Measurements from ENCODE around the gene GPC6.

The GPC6 gene

DNA sequence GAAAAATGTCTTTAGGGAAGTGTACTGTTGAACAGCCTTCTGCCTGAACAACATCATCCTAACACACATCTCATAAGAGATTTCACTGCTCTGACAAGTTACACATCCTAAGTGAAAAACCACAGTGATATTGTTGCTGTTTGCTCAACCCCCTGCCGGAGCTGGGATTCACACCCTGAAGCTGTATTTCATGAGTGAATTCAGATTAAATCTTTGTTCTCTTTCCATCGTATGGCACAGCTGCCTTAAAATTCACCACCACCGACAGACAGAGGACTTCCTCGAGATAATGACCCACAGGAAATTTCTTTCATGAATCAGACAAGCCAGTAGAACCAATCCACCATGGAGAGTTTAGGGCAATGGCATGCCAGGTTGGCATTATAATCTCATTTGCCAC lies 972.1 kb downstream of the GPC6 start:
- DNase-seq (ENCODE audit: extremely low spot score): no peak
- POLR2A ChIA-PET: no interaction called here
- TF ChIP-seq HDGF (IDR thresholded peaks at IDR 0.05; ENCODE audit: borderline replicate concordance): no peak
- CTCF ChIA-PET: no interaction called here

DNA sequence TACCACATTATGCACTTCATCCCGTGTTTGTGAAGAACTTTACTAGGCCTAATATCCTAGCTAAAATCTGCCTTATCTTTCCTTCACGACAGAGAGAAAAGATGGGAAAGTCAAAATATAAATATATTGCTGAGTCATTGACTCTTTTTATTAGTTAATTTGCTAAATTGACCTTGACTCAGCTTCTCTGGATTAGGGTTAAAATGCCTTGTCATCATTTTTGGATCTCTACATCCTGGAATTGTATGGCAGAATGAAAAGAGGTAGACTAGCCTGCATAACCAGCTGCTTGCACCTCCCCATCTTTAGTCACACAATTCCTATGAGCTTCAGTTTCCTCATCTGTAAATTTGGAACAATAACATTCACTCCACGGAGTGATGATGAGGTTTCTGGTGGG lies 972.5 kb downstream of the GPC6 start:
- no peak for DNase-seq (ENCODE audit: extremely low spot score)
- POLR2A ChIA-PET: no interaction called here
- no peak for TF ChIP-seq FOXA1 (IDR thresholded peaks at IDR 0.05)
- TF ChIP-seq TARDBP (IDR thresholded peaks at IDR 0.05): no peak
- TF ChIP-seq FOXK2 (IDR thresholded peaks at IDR 0.05): no peak
- TF ChIP-seq CTBP1 (IDR thresholded peaks at IDR 0.05; ENCODE audit: borderline replicate concordance): no peak
- no peak for TF ChIP-seq NFRKB (IDR thresholded peaks at IDR 0.05)
- TF ChIP-seq FOXM1 (IDR thresholded peaks at IDR 0.05; ENCODE audit: borderline replicate concordance): no peak
- no peak for TF ChIP-seq SP1 (IDR thresholded peaks at IDR 0.05)
- TF ChIP-seq BHLHE40 (IDR thresholded peaks at IDR 0.05; ENCODE audit: borderline replicate concordance): no peak
- no peak for TF ChIP-seq LEF1 (IDR thresholded peaks at IDR 0.05; ENCODE audit: borderline replicate concordance)
- no peak for TF ChIP-seq SUZ12 (IDR thresholded peaks at IDR 0.05)
- no peak for TF ChIP-seq HDGF (IDR thresholded peaks at IDR 0.05; ENCODE audit: borderline replicate concordance)
- TF ChIP-seq ELF4 (IDR thresholded peaks at IDR 0.05): no peak
- CTCF ChIA-PET: no interaction called here

DNA sequence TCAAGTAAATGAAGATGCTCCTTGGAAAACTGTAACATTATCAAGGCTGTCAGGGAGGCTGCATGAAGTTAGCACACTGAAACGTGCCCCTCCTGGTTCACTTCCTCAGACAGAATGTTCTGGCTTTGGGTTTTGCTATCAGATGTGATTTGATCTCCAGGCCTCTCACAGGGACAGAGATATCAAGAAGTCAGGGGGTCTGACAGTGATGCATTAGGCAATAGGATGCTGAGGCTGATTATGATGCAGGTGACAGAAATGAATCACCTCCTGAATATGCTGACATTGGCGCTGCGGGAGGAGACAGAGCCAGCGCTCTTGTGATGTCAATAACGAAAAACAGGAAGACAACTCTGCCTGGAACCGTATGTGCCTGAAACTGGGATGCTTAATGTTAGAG lies 974.4 kb downstream of the GPC6 start:
- DNase-seq (ENCODE audit: extremely low spot score): no peak
- ChIA-PET CTCF (no interaction called here), POLR2A (no interaction called here)
- TF ChIP-seq SUZ12 (IDR thresholded peaks at IDR 0.05) (no peak), LEF1 (IDR thresholded peaks at IDR 0.05; ENCODE audit: borderline replicate concordance) (no peak), NFRKB (IDR thresholded peaks at IDR 0.05) (no peak), FOXM1 (IDR thresholded peaks at IDR 0.05; ENCODE audit: borderline replicate concordance) (no peak), TARDBP (IDR thresholded peaks at IDR 0.05) (no peak), FOXA1 (IDR thresholded peaks at IDR 0.05) (no peak), FOXK2 (IDR thresholded peaks at IDR 0.05) (no peak), ELF4 (IDR thresholded peaks at IDR 0.05) (no peak), L3MBTL2 (conservative IDR thresholded peaks at IDR 0.05) (no peak), ARNT (IDR thresholded peaks at IDR 0.05) (no peak), SP1 (IDR thresholded peaks at IDR 0.05) (no peak), HDGF (IDR thresholded peaks at IDR 0.05; ENCODE audit: borderline replicate concordance) (no peak)
- TF ChIP-seq, protein P1, sequence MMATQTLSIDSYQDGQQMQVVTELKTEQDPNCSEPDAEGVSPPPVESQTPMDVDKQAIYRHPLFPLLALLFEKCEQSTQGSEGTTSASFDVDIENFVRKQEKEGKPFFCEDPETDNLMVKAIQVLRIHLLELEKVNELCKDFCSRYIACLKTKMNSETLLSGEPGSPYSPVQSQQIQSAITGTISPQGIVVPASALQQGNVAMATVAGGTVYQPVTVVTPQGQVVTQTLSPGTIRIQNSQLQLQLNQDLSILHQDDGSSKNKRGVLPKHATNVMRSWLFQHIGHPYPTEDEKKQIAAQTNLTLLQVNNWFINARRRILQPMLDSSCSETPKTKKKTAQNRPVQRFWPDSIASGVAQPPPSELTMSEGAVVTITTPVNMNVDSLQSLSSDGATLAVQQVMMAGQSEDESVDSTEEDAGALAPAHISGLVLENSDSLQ (IDR thresholded peaks at IDR 0.05): no peak

DNA sequence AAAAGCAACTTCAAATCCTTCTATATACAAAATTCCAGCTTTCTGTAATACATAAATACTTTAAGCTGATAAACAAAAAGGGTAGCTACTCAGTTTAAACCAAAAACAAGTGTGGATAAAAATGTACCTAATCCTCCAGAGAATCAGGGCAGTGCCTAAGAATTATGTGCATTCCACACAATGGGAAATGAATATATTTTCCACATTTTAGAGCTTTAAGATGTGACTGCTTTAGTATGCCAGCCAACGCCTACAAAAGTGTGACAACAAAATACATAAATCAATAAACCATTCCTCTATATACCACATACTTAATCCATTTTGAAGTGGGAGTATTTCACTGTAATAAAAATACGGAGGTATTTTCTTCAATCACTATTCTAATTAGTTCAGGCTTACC lies 977.6 kb downstream of the GPC6 start:
- TF ChIP-seq FOXK2 (IDR thresholded peaks at IDR 0.05) (no peak), ELF4 (IDR thresholded peaks at IDR 0.05) (no peak), NFRKB (IDR thresholded peaks at IDR 0.05) (no peak), TARDBP (IDR thresholded peaks at IDR 0.05) (no peak), HDGF (IDR thresholded peaks at IDR 0.05; ENCODE audit: borderline replicate concordance) (no peak), L3MBTL2 (conservative IDR thresholded peaks at IDR 0.05) (no peak), ZNF384 (IDR thresholded peaks at IDR 0.05) (no peak), CTBP1 (IDR thresholded peaks at IDR 0.05; ENCODE audit: borderline replicate concordance) (no peak), SP1 (IDR thresholded peaks at IDR 0.05) (no peak), FOXA1 (IDR thresholded peaks at IDR 0.05) (no peak), LEF1 (IDR thresholded peaks at IDR 0.05; ENCODE audit: borderline replicate concordance) (no peak), ARNT (IDR thresholded peaks at IDR 0.05) (no peak), FOXM1 (IDR thresholded peaks at IDR 0.05; ENCODE audit: borderline replicate concordance) (no peak), BHLHE40 (IDR thresholded peaks at IDR 0.05; ENCODE audit: borderline replicate concordance) (no peak), SUZ12 (IDR thresholded peaks at IDR 0.05) (no peak)
- TF ChIP-seq, protein P1 (IDR thresholded peaks at IDR 0.05): no peak; the same call in 1 of the 2 replicates
- POLR2A ChIA-PET: no interaction called here
- CTCF ChIA-PET: no interaction called here
- no peak for DNase-seq (ENCODE audit: extremely low spot score)

DNA sequence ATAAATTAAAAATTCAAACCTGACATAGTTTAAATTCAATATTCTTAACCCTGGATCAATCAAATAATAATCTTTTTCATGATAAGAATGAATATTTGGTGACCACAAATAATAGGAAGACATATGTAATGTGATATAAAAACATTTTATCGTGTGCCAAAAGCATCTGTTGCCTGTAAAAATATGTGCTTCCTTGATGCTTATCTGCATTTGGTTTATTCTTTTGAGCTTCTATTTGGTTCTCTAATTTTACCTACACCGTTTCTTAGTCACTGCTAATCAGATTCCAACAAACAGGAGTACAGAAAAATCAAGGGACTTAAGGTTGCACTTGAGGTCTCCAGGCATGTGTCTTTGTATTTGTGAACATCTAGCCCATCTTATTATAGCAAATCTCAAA lies 978.3 kb downstream of the GPC6 start:
- ChIA-PET CTCF (no interaction called here), POLR2A (no interaction called here)
- no peak for TF ChIP-seq NFRKB (IDR thresholded peaks at IDR 0.05)
- no peak for TF ChIP-seq TARDBP (IDR thresholded peaks at IDR 0.05)
- no peak for TF ChIP-seq SUZ12 (IDR thresholded peaks at IDR 0.05)
- no peak for TF ChIP-seq BHLHE40 (IDR thresholded peaks at IDR 0.05; ENCODE audit: borderline replicate concordance)
- TF ChIP-seq, protein P1 (IDR thresholded peaks at IDR 0.05): no peak
- TF ChIP-seq CTBP1 (IDR thresholded peaks at IDR 0.05; ENCODE audit: borderline replicate concordance): no peak
- no peak for TF ChIP-seq FOXM1 (IDR thresholded peaks at IDR 0.05; ENCODE audit: borderline replicate concordance)
- no peak for TF ChIP-seq ARNT (IDR thresholded peaks at IDR 0.05)
- no peak for TF ChIP-seq LEF1 (IDR thresholded peaks at IDR 0.05; ENCODE audit: borderline replicate concordance)
- no peak for TF ChIP-seq HDGF (IDR thresholded peaks at IDR 0.05; ENCODE audit: borderline replicate concordance)
- TF ChIP-seq ZNF384 (IDR thresholded peaks at IDR 0.05): no peak
- no peak for TF ChIP-seq FOXA1 (IDR thresholded peaks at IDR 0.05)
- TF ChIP-seq SP1 (IDR thresholded peaks at IDR 0.05): no peak
- no peak for TF ChIP-seq ELF4 (IDR thresholded peaks at IDR 0.05)
- TF ChIP-seq L3MBTL2 (conservative IDR thresholded peaks at IDR 0.05): no peak
- DNase-seq (ENCODE audit: extremely low spot score): no peak

DNA sequence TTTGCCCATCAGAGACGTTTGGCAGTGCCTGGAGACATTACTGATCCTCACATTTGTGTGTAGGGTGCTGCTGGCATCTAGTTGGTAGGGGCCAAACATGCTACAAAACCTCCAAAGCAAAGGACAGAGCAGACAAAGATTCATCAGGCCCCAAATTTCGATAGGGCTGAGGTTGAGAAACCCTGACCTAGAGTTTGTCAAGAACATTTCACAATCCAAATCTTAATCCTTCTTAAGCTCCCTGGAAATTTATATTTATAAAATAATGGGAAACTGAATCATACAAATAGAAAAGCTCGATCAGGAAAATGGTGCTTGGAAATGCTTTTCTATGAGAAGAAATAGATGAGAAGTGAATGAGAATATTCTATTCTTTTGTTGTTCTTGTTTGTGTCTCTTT lies 979.3 kb downstream of the GPC6 start:
- no peak for DNase-seq (ENCODE audit: extremely low spot score)
- CTCF ChIA-PET: interaction anchor here (0.9 kb wide), 1 partner anchor 12 kb away, joined by 3 read pairs; no protein-coding TSS in a partner anchor
- TF ChIP-seq HDGF (IDR thresholded peaks at IDR 0.05; ENCODE audit: borderline replicate concordance): no peak
- TF ChIP-seq TARDBP (IDR thresholded peaks at IDR 0.05): no peak
- no peak for TF ChIP-seq SP1 (IDR thresholded peaks at IDR 0.05)
- TF ChIP-seq, protein P1 (IDR thresholded peaks at IDR 0.05): no peak
- TF ChIP-seq L3MBTL2 (conservative IDR thresholded peaks at IDR 0.05): no peak
- no peak for TF ChIP-seq FOXK2 (IDR thresholded peaks at IDR 0.05)
- POLR2A ChIA-PET: no interaction called here
